Measurements from ENCODE around the gene LHFPL2. TPM values are rescaled to one million over a fixed set of nuclear protein-coding genes. Genes with fewer than 3 reads are reported as not detected.

The LHFPL2 gene
- total RNA-seq, 1 experiment from 2014 or later, result 49.7 TPM

GRCh38 chr5:78475370-78475769 lies 173.2 kb downstream of the LHFPL2 start:
- Histone ChIP-seq H3K36me3 (ENCODE audit: control insufficient read depth, insufficient read depth, low read length) (no peaks in the 10 kb centered on the region), H3K4me1 (no peaks in the 10 kb centered on the region), H3K9me3 (no peaks in the 10 kb centered on the region), H3K4me3 (ENCODE audit: low read depth, low read length) (no peak overlapping the region), H3K27me3 (replicated peaks; ENCODE audit: control insufficient read depth, insufficient read depth, low read length) (no peaks in the 10 kb centered on the region)
- no peaks in the 10 kb centered on the region for H3K9me3 Mint-ChIP-seq (ENCODE audit: unreplicated experiment)
- H3K4me1 Mint-ChIP-seq (ENCODE audit: low read depth, unreplicated experiment), result no peaks in the 10 kb centered on the region
- no peak for TF ChIP-seq CTCF (IDR thresholded peaks at IDR 0.05; ENCODE audit: insufficient read depth in 1 of 2, low read depth in 1 of 2, low read length in 1 of 2, severe bottlenecking in 1 of 2, unreplicated experiment in 1 of 2)
- CTCF ChIA-PET, result no interaction called here
- no peak overlapping the region for H3K27ac Mint-ChIP-seq (ENCODE audit: unreplicated experiment)
- DNase-seq, result no peak
- POLR2A ChIA-PET, result no interaction called here
- no peaks in the 10 kb centered on the region for H3K27me3 Mint-ChIP-seq (ENCODE audit: insufficient read depth, unreplicated experiment)
- H3K4me3 Mint-ChIP-seq (ENCODE audit: unreplicated experiment), result no peak overlapping the region
- no peaks in the 10 kb centered on the region for H3K36me3 Mint-ChIP-seq (ENCODE audit: insufficient read depth, unreplicated experiment)
- intact Hi-C loops (cut with micrococcal nuclease; ENCODE audit: unreplicated experiment), result no loop called here
- BruUV-seq (replicated peaks), result no TSS peak

GRCh38 chr5:78473751-78474150 lies 174.8 kb downstream of the LHFPL2 start:
- ChIA-PET POLR2A (no interaction called here), CTCF (interaction anchor here (0.6 to 0.7 kb wide), 2 partner anchors 46 to 547 kb away, joined by 3 to 4 read pairs; no protein-coding TSS in a partner anchor)
- Histone ChIP-seq H3K9me3 (no peaks in the 10 kb centered on the region), H3K27me3 (replicated peaks; ENCODE audit: control insufficient read depth, insufficient read depth, low read length) (no peaks in the 10 kb centered on the region), H3K4me1 (no peaks in the 10 kb centered on the region), H3K4me3 (ENCODE audit: low read depth, low read length) (no peak overlapping the region), H3K36me3 (ENCODE audit: control insufficient read depth, insufficient read depth, low read length) (no peaks in the 10 kb centered on the region)
- H3K4me1 Mint-ChIP-seq (ENCODE audit: low read depth, unreplicated experiment), result no peaks in the 10 kb centered on the region
- no peak overlapping the region for H3K4me3 Mint-ChIP-seq (ENCODE audit: unreplicated experiment)
- BruUV-seq (replicated peaks), result no TSS peak
- H3K9me3 Mint-ChIP-seq (ENCODE audit: unreplicated experiment), result no peaks in the 10 kb centered on the region
- intact Hi-C loops (cut with micrococcal nuclease; ENCODE audit: unreplicated experiment), result loop anchor here (5.0 kb wide), 1 partner anchor 154 kb away; no protein-coding TSS in a partner anchor
- no peak for TF ChIP-seq CTCF (IDR thresholded peaks at IDR 0.05; ENCODE audit: insufficient read depth in 1 of 2, low read depth in 1 of 2, low read length in 1 of 2, severe bottlenecking in 1 of 2, unreplicated experiment in 1 of 2)
- no peaks in the 10 kb centered on the region for H3K36me3 Mint-ChIP-seq (ENCODE audit: insufficient read depth, unreplicated experiment)
- H3K27me3 Mint-ChIP-seq (ENCODE audit: insufficient read depth, unreplicated experiment), result no peaks in the 10 kb centered on the region
- H3K27ac Mint-ChIP-seq (ENCODE audit: unreplicated experiment), result no peak overlapping the region
- no peak for DNase-seq

- intact Hi-C loops (cut with micrococcal nuclease; ENCODE audit: unreplicated experiment), result loop anchor here (1.0 to 5.0 kb wide), 2 partner anchors 61 to 155 kb away; no protein-coding TSS in a partner anchor
Measured at GRCh38 chr5:78472469-78473106, 176.0 kb downstream of the LHFPL2 start.

More at GRCh38 chr5:78472469-78473106, 176.0 kb downstream of the LHFPL2 start:
- H3K9me3 ChIP-seq, result no peaks in the 10 kb centered on the region
- H3K36me3 ChIP-seq (ENCODE audit: control insufficient read depth, insufficient read depth, low read length), result no peaks in the 10 kb centered on the region
- no TSS peak for BruUV-seq (replicated peaks)
- no peaks in the 10 kb centered on the region for H3K4me1 ChIP-seq
- H3K4me1 Mint-ChIP-seq (ENCODE audit: low read depth, unreplicated experiment), result no peaks in the 10 kb centered on the region
- ChIA-PET POLR2A (no interaction called here), CTCF (no interaction called here)
- no peaks in the 10 kb centered on the region for H3K9me3 Mint-ChIP-seq (ENCODE audit: unreplicated experiment)
- H3K4me3 Mint-ChIP-seq (ENCODE audit: unreplicated experiment), result no peak overlapping the region
- peak in 1 of 2 experiments; percentile 21 for DNase-seq
- no peak overlapping the region for H3K27ac Mint-ChIP-seq (ENCODE audit: unreplicated experiment)
- H3K36me3 Mint-ChIP-seq (ENCODE audit: insufficient read depth, unreplicated experiment), result no peaks in the 10 kb centered on the region
- H3K4me3 ChIP-seq (ENCODE audit: low read depth, low read length), result no peak overlapping the region
- TF ChIP-seq CTCF (IDR thresholded peaks at IDR 0.05; ENCODE audit: insufficient read depth in 1 of 2, low read depth in 1 of 2, low read length in 1 of 2, severe bottlenecking in 1 of 2, unreplicated experiment in 1 of 2), result peak; percentile 6 to 49
- H3K27me3 Mint-ChIP-seq (ENCODE audit: insufficient read depth, unreplicated experiment), result no peaks in the 10 kb centered on the region
- no peaks in the 10 kb centered on the region for H3K27me3 ChIP-seq (replicated peaks; ENCODE audit: control insufficient read depth, insufficient read depth, low read length)

All from Caco-2 (cell line).